HG03103 (cell line): ENCODE measurements around the gene ZNF366.

Experiments
- ATAC-seq: cut with Tn5 transposase; IDR thresholded peaks from one replicate; pipeline ENCODE4 v1.9.1; 2021; ENCODE audit warnings: low read depth; ENCODE audit not compliant: unreplicated experiment

The ZNF366 gene

DNA sequence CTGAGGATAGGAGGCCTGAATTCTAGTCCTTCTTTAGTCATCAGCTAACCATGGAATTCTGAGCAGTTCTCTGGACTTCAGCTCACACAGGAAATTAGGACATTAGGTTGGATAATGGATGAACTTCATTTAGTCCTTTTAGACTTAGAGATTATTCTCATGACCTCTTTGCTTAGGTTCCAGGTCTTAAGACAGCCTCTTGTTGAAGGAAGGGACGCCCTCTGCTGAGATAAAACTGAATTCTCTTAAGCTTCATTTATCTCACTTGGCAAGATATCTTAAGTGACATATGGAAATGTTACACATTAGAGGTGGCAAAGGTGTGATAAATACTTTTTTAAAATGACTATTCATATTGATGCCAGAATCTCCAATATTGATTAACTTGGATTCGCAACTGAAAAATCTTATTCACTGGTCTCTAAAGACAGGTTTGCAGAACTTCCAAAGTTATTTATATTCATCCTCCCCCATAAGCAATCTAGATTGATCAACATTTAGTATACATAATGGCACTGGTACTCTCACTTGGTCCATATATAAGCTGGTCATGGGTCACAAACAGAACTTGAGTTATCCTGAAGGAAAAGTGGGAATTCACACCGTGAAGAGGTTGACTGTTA lies 16.9 kb upstream of the ZNF366 start:
- no peak for ATAC-seq

DNA sequence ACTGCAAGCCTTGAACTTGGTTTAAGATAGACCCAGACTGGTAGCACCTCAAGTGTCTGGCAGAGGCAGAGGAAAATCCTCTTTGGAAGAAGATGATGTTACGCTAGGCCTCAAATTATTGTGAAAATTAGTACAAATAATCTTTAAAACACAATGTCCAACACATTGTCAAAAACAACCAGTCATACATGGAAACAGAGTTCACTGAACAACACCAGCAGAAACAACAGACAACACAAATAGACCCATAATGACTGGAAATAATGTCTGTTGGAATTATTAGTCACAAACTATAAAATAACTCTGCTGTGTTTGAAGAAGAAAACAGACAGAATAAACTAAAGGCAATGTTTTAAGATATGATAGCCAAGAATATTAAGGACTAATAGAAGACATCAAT lies 15.4 kb upstream of the ZNF366 start:
- ATAC-seq = no peak

DNA sequence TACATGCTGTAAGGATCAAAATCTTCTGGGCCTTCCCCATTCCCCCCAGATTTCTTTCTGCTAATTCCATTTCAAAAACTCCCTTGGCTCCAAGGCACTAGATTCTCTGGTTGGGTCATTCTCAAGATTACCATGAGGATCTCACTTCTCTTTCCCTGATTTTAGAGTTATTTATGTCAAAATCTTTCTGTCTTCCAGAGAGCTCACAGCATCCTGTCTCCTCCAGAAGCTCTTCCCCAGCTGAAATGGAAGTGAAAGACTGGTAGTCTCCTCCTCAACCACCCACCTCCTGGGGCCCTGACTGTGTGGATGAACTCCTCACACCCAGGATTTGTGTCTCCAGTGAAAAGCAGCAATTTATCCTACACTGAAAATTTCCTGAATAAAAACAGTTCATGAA lies 11.9 kb upstream of the ZNF366 start:
- ATAC-seq = no peak

- no peak for ATAC-seq
These were observed 10.9 kb upstream of the ZNF366 start for GRCh38 chr5:72518001-72518683.

DNA sequence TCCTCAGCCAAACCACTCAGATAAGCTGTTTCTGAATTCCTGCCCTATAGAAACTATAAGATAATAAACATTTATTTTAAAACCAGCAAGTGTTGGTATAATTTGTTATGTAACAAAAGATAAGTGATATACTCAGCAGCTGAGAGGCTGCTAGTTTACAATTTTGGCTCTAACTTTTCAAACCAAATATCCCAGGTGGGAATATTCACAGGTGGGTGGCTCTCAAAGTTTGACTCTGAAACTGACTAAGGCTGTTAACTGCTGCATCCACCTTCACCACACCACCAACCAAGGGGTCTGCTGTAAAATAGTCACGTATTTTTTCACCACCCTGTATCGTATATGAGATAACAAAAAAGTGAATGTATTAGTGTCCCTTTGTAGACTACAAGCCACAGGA lies 9.7 kb upstream of the ZNF366 start:
- ATAC-seq = no peak

- no peak for ATAC-seq
These were observed 8.0 kb upstream of the ZNF366 start for GRCh38 chr5:72515211-72515610.

GRCh38 chr5:72512593-72512860 lies 5.3 kb upstream of the ZNF366 start:
- no peak for ATAC-seq

DNA sequence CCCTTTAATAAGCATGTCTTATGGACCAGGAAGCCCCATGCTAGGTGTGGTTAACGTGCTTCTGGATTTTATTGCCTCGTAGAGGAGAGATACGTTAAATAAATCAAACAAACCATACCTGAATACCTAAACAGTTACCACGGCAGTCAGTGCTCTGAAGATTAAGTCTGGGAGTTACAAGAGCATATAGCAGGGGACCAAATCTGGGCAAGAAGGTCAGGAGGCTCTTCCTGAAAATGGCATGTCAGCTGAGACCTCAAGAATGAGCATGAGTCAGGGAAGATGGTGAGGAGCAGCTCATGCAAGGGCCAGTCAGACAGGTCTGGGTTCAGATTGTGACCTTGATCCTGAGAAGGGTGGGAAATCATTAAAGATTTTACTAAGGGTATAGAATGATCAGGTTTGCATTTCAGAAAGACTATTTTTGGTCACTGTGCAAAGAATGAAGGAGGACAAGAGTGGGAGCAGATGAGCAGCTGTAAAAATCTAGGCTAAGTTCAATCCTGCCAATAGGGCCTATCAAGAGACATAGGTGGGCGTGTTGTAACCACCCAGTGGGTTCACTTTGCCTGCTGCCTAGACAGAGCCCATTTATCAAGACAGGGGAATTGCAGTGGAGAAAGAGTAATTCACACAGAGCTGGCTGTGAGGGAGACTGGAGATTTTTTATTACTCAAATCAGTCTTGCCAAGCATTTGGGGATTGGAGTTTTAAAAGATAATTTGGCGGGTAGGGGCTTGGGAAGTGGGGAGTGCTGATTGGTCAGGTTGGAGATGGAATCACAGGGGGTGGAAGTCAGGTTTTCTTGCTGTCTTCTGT lies 4.8 kb upstream of the ZNF366 start:
- ATAC-seq = no peak

- no peak for ATAC-seq
These were observed 4.2 kb upstream of the ZNF366 start for GRCh38 chr5:72511366-72511765.

DNA sequence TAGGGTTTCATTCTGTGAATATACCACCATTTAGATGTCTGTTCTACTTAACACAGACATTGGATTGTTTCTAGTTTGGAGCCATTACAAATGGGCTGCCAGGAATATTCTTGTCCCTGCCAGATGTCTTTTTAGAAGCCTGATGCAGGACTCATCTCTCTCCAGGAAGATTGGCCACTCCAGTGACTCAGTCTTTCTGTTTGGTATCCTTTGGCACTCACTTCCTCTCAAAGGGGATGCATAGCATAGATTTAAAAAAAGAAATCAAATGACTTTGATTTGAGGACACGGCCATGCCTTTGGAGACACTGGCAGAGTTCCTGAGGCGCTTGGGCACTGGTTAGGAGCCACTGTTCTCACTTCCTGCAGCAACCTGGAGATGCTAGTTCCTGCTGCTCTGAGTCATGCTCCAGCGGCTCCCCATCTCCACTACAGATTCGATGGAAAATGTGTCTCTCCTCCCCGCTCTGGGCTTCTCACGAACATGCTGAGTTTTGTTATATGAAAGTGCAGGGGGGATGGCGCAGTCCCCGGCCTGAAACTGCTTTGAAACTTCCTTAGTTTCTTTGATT lies 3.5 kb upstream of the ZNF366 start:
- ATAC-seq = no peak

- ATAC-seq = no peak
These were observed 2.2 kb upstream of the ZNF366 start for GRCh38 chr5:72509401-72509800.

DNA sequence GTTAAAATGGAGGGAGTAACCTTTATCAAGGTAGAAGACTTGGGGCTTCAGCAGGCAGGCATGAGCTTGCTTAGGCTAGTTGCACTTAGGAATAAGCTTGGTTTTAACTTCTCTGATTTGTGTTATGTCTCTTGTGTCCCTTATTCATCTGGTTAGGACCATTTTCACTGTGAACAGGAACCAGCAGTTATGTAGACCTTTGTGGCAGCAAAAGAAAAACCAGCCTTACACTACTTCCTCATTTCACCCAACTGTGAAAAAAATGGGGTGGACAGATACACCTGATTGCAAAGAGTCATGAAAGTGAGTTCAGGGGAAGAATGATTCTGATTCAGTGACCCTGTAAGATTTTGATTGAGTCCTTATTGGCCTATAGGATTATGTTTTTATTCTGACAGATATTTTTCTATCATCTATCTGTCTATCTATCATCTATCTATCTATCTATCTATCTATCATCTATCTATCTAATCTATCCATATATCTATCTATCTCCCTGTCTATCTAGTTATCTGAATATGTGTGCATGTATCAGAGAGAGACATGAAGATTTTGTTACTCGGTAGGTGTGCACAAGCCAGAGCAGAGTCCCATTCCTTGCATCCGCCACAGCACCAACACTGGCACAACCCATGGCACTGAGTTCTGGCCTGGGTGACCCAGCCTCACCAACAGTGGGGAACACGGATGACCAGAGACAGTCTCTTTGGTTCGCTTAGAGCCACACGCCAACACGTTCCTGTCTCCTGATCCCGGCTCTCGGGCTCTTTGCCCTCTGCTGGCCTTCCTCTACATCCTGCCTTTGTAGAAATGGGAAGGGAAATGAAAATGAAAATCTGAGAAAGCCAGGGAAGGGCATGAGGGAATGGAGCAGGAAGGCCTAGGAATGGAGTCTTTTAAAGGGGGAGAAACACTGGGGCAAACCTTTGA lies 1.3 kb upstream of the ZNF366 start:
- ATAC-seq = peak; percentile 91

DNA sequence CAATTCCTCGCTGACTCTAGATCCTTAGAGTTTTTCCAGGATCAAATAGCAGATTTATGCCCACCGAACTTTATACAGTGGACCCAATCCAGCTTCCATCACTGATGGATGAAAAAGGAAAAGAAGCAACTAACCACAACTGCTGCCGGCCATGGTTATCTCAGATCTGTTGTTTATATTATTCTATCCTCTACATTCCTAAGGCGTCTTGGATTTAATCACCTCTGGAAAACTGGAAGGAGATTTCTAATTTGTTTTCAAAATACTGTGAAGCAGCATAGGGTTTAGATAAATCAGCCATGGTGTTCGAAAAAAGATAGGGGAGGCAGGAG lies 663 bp upstream of the ZNF366 start:
- no peak for ATAC-seq

- ATAC-seq = no peak
These were observed 1.1 kb downstream of the ZNF366 start for GRCh38 chr5:72506158-72506549.

- ATAC-seq = no peak
These were observed 1.6 kb downstream of the ZNF366 start for GRCh38 chr5:72505539-72506157.

DNA sequence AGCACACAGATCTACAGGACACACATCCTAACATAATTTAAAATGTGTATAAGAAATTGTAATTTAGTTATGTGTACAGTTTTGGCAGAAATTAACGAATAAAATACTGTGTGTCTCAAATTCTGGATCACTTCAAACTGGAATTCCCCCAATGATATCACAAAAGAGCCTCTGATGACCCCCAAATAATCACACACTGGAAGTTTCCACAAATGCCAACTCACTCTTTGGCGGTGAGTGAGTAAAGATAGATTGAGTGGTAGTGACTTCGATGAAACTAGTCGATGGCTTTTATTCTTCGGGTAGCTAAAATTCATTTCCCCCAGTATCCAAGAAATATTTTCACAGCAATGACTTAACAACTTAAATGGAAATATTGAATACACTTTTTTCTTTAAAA lies 2.2 kb downstream of the ZNF366 start:
- no peak for ATAC-seq

DNA sequence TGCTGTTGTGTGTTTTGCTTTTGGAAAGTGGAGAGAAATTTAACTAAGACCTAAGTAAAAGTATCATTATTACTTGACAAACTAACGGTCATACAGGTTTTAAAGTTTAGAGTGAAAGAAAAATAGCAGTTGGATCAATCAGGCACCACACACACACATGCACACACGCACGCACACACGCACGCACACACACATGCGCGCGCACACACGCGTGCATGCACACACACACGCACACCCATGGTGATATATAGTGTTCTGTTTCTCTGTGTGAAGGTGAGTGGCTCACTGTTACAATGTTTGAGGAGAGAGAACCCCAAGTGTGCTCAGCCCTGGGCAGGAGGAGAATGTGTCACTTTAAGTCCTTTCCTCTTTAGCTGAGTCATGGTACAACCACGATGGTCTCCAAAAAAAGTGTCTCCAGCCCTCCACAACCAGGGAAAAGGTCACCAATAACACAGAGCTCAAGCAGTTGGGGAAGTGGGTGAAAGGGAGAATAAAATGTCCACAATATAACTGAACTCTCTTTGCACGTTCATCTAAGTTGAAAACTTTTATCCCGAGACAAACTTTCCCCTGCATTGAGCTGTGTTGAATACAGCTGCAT lies 3.2 kb downstream of the ZNF366 start:
- no peak for ATAC-seq

GRCh38 chr5:72501488-72501887 lies 5.7 kb downstream of the ZNF366 start:
- ATAC-seq = no peak

- no peak for ATAC-seq
These were observed 7.5 kb downstream of the ZNF366 start for GRCh38 chr5:72499730-72500129.

DNA sequence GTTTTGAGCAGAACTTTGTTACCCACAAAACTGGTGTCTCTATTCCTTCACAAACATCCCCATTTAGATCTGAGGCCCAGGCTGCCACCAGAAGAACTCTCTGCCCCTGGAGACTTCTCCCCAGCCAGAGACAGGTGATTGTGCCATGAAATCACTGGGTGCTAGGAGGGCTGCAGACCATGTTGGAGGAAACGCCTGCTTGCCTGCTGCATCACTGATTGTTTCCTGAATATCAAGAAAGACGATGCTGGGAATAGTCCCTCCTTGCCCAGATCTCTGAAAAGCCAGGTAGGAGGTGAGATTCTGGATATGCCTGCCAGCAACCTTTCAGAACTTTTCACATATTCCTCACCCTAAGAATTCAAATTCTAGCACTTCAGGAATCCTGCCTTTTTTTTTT lies 8.1 kb downstream of the ZNF366 start:
- no peak for ATAC-seq
